OCI-LY1 (cell line): ENCODE measurements around the gene FAM107B.

ENCODE experiments used
- CTCF ChIP-seq: fragments of 200-600 bp; sonication (generic), shearing (Covaris generic); IDR thresholded peaks from 2 replicates; pipeline ENCODE4 v1.5.1; 2017; ENCODE audit warnings: mild to moderate bottlenecking, antibody characterized with exemption, low read length, moderate library complexity, mixed read lengths
- EZH2 ChIP-seq: fragments of 200-600 bp; sonication (generic), shearing (Covaris generic); IDR thresholded peaks from 2 replicates; pipeline ENCODE4 v1.8.0; 2017; ENCODE audit warnings: borderline replicate concordance, mixed run types, mild to moderate bottlenecking, antibody characterized with exemption, low read length, moderate library complexity, mixed read lengths

GRCh38 chr10:14518149-14518548, 256.5 kb downstream of the FAM107B start:
- TF ChIP-seq CTCF = no peak
- no peak for TF ChIP-seq EZH2
